Activated CD8-positive, alpha-beta memory T cell treated with anti-CD3 and anti-CD28 coated beads, Interleukin-2, amount 50 U/mL, for 4 hours (primary cell): ENCODE measurements around the gene SLC19A1.

Experiments
- DNase-seq: peaks from one replicate; pipeline ENCODE4 v3.0.0-alpha.2; 2020

SLC19A1 gene

DNA sequence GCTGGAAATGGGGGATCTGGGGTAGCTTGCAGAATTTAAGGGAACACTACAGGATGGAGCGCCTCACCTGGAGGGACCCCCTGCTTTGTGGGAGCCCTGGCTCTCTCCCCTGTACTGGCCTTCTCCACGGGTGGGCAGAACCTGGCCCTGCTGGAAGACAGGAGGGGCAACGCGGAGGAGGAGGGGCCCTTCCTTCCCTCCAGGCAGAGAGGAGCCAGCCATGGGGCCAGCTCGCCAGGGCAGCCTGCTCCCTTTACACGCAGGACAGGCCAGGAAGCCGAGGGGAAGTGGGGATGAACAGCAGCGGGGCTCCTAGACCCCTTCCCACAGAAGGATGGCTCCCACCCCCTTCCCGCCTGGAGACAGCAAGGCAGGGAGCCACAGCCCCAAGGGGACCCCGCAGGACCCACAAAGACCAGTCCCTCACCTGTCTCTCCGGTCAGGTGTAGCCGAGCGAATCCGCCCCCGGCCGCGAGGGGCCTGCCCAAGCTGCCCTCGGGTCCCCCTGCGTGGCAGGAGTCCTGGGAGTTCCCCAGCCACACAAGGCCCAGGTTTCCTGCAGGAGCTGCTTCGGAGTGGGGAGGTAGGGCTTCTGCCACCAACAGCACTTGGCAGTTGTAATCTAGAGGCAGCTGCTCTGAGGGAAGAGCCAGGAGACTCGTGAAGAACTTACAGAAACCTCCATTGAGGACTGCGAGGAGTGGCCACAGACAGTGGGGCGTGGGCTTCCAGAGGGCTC, 1.6 kb upstream of the SLC19A1 start:
- DNase-seq = no peak

DNA sequence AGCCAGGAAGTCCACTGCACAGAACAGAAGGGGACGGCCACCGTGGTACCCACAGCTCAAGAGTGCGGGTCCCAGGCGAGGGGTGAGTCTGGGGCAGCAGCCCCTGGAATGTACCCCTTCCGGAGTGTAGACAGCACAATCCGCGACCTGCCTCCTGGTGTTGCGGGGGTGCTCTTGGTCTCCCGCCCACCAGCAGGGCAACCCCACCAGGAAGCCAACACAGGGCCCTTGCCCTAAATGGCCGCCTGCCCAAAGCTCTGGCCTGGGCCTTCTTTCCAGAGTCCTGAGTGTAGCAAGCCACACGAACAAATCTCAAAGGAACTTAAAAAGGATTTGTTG, 1.1 kb upstream of the SLC19A1 start:
- DNase-seq = no peak

DNA sequence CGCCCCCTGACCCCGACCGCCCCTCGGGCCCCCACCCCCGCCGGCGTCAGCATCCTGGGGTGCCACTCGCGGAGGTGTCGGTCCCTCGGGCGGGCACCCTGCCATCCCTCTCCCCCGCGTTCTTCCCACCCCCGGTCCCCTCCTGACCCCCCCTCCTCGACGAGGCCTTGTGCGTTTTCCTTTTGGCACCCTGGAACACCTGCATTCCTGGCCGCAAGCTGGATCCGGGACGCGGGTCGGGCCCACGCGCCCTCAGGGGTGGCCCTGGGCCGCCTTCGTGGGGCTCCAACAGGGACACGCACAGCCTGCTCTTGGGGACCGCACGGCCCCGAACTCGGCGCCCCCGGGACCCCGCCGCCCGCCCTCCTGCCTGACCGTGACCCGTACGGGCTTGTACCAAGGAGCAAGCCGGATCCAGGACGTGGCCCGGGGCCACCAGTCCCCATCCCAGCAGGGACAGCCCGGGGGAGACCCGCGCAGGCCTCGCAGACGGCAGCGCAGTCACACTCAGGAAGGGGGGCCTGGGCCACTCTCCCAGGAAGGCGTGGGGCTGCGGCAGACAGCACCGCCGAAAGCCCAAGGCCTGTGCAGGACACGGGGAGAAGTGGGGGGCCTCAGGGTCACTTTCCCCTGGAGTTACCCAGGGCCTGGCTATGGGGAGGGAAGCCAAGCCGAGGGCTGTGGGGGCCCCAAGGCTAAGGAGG, 579 bp upstream of the SLC19A1 start:
- DNase-seq = no peak

DNA sequence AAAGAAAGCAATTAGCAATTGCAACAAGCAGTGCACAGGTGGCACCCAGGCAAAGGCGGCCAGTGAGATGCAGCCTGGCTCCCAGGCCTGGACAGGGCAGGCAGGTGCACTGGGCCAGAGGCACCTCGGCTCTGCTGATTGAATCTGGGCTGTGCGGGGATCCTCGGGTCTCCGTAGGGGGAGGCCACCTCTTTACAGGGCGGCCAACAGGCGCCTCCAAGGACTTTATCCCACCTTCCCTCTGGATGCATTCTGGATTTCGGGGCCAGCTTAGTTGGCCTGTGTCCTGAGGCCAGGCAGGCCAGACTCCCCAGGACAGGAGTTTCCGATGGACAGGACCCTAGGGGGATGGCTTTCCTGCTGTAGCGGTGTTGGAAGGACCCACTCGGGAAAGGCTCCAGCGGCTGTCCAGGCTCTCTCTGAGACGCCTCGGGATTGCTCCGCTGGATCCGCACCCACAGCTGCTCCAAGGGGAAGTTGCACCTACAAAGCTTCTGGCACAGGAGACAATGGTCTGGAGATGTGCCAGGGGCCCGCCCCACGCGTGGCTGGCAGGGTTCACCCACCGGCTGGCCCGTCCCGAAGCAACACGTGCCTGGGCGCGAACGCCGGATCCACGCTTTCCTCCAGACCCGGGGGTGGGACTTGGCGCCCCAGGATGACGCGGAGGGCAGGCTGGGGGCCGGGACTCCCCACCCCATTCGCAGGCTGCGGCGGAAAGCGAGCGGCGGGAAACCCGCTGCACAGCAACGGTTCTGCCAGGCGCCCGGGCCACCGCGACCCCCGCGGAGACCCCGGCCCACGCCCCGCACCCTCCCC, 810 bp downstream of the SLC19A1 start:
- peak; percentile 80 for DNase-seq

DNA sequence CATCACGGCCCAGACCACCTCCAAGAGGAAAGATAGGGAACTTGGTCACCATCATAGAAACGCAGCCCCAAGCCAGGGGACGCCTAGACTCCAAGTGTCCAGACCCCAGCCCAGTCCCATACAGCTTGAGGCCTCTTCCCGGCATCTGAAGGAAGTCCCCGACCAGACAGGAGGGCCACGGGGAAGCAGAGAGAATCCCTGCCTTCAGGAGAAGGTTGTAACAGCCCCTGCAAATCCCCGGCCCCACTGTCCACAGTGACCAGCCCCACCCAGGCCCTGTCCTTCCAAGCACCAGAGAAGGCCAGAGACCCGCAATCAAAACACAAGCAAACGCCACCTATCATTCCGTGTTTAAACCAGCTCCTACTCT, 1.7 kb downstream of the SLC19A1 start:
- DNase-seq = no peak

DNA sequence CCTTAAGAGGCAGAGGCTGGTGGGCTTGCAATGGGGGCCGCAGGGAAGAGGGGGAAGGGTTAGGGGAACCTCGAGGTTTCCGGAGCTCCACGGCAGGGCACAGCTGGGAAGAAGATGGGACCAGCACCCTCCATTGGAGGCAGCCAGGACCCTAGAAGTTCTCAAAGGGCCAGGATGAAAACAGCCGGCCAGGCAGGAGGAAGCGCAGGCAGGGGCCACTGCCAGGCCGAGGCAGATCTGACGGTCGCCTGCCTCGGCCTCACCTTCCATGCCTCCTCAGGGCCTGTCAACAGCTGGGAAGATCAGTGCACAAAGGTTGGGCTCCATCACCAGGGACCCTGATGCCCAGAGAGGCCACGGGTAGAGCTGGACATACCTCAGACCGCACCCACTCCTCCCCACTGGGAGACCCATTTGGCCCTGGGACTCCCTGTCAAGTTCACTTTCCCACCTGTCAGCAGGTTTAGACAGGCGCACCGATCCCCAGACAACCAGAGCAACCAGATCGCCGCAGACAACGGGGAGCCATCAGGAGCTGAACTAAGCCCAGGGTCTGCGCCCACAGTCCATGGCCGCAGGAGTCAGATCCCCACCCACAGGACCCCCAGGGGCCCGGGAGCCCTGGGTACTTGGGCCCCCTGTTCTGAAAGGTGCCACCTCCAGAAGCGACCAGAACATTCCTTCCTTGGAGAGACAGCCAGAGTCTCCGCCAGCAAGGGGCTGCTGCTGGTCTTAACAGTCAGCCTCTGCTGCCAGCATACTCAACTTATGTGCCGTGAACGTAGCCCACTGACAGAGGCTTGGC, 2.2 kb downstream of the SLC19A1 start:
- DNase-seq = no peak

DNA sequence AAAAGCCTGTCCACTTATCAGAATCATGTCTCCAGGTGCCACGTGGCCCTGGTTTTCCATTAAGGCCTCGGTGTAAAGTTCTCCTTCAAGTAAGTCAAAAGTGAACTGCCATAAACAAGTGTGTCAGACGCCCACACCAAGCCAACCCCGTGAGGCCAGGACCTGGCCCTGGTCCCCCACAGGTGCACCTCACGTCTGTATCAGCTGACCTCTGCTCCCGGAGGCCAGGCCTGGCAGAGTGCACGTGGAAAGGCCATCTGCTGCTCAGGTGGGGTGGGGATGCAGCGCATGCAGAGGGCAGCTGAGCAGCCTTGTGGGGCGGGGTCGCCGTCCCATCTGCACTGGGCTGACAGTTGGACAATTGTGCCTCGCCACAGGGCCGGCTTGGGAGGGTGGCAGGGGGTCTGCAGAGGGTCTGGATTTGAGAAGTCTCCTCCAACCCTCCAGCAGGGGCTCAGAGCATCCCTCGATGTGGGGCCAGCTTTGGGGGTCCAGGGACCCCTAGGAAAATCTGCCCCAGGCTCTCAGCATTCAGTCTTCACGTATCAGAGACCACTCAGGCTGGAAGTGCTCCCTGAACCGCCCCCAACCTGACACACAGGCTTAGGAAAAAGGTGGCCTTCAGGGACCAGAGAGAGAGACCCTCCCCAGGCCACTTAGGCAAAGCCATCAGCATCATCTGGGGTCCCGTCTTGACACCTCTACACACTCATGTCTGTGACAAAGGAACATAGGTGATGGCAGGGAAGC, 3.0 kb downstream of the SLC19A1 start:
- no peak for DNase-seq

DNA sequence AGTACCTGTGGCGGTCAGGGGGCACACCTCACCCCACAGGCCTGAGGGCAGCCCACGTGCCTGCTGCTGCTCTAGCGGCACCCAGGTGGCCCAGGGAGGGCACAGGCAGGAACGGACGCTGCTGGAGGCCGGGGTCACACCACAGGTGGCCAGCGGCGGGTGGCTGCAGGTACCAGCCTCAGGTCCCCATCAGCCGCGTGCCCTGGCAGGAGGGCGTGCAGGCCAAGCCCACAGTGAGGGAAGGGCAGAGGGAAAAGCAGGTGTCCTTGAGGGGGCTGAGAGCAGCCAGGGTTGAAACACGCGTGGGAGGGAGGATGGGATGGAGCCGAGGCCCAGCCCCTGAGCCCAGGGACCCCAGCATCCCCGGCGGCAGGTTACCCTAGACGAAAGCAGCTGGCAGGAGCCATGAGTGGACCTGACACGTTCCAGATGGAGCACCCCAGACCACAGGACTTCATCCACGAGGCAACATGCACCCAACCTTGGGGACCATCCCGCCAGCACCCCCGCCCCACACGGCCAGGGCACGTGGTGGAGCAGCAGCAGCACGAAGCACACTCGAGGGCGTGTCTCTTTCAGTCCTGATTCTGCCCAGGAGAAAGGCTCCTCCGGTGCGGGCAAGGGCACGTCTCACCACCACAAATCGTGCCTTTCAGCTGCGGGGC, 3.7 kb downstream of the SLC19A1 start:
- peak; percentile 14 for DNase-seq

DNA sequence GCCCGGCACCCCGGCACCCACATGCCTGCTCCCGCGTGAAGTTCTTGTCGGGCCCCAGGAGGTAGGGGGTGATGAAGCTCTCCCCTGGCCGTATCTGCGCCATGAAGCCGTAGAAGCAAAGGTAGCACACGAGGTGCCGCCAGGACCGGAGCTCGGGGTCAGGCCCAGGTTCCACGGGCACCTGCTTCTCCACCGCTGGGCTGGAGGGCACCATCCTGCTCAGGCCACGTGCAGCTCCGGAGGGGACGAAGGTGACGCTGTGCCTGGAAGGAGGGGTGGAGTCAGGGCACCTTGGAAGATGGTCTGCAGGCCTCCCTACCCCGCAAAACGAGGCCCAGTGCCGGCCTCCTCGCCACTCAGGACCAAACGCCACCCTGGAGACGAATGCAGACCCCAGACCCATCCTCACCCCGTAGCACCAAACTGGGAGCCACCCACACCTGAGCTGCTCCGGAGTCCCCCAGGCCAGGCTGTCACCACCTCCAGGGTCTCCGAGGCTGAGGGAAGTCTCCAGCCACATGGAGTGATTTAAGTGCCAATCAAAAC, 4.4 kb downstream of the SLC19A1 start:
- peak; percentile 12 for DNase-seq

DNA sequence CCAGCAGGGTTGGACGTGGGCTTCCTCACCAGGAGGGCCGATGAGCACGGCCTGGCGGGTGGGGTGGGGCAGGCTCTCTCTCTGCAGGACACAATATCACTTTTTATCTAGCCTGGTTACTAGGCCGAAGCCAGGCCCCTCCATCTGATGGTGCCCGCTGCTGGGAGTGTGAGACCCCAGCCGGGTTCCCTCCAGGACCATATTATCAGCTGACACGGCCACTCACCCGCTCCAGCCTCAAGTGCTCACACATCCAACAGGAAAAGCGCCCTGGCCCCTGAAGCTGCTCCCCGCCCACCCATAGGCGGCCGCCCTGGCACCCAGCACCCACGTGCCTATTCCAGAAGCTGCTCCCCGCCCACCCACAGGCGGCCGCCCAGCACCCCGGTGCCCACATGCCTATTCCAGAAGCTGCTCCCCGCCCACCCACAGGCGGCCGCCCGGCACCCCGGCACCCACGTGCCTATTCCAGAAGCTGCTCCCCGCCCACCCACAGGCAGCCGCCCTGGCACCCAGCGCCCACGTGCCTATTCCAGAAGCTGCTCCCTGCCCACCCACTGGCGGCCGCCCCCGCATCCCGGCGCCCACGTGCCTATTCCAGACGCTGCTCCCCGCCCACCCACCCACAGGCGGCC, 5.0 kb downstream of the SLC19A1 start:
- peak; percentile 11 for DNase-seq

DNA sequence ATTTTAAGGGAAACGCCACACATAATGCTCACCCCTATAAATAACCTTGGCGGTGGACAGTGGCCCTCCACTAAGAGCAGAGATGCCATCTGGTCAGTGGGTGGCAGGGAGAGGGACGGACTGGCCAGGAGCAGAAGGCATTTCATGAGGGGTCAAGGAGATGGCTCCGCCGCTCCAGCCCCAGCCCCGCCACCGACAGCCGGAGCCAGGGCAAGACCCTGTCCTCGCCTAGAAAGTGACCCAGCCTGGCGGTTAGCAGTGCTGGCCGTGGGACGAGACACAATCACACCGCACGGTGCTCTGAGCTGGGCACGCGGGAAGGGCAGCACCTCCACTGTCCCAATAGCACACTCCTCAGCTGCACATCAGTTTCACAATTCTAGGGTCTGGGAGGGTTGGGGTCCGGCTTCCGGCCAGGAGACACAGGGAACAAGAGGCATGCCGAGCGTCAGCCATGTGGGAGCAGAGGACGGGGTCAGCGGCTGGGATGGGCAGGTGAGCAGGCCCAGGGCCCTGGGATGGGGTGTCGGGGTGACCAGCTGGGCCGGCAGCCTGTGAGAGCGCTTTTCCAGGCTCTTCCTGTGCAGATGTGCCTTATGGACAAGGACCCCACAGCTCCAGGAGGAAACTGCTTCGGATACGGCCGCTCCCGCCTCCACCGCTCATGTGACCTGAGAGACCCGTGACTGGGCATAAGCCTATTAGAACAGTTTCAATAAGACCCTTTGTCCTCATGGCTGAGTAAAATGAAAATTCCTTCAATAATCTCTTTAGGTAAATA, 5.7 kb downstream of the SLC19A1 start:
- peak; percentile 11 for DNase-seq

DNA sequence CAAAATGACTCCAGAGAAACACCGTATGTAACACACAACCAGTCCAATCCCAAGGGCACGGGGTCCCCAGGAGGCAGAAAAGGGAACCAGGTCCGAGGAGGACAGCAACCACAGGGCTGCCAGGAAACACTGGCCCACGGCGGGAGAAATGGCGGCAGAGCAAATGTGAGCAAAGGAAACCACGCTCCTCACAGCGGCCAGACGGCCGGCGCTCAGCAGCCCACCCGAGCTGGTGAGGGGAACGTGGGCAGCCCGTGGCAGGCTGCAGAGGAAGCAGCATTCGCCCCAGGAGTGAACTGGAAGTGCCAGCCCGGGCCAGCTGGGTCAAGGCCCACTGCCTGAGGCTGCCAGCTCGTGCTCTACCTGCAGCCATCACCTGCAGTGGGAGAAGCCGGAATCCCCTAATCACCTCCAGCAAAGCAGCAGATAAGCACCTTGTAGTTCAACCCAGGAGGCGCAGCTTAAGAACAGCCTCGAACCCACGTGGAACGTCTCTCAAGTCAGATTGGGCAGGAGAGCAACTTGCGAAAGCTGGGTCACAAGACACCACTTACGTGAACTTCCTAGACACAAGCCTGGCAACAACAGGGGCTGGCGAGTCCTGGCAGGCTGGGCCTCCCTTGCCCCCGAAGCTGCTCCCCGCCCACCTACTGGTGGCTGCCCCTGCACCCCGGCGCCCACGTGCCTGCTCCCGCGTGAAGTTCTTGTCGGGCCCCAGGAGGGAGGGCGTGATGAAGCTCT, 6.7 kb downstream of the SLC19A1 start:
- peak; percentile 12 for DNase-seq

DNA sequence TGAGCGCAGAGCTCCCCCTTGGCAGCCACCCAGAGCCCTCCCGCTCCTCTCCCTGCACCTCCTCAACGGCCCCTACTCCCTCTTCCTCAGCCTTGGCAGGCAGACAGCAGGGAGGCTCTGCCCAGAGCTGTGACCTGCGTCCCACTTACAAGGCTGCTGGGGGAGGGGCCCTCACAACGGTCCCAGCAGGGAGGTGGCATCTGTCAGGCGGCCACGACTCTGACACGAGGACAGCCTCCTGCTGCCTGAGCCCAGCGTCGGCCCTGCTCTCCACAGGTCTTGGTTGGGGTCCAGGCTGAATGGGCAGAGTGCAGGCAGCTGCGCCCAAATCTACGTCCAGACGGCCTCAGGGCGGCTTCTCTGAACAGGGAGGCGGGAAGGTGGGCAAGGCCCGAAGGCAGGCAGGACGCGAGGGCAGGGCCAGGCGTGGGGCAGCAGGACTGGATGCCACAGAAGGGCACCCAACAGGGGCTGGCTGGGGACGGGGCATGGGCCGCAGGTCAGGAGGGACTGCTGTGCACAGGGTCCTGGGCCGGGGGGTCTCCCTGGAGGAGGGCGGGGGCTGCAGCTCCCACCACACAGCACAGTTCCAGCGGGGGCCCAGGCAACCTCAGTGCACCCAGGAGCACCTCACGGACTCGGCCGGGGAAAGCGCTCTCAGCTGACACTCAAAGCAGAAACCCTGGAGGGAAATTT, 7.5 kb downstream of the SLC19A1 start:
- peak; percentile 13 for DNase-seq

DNA sequence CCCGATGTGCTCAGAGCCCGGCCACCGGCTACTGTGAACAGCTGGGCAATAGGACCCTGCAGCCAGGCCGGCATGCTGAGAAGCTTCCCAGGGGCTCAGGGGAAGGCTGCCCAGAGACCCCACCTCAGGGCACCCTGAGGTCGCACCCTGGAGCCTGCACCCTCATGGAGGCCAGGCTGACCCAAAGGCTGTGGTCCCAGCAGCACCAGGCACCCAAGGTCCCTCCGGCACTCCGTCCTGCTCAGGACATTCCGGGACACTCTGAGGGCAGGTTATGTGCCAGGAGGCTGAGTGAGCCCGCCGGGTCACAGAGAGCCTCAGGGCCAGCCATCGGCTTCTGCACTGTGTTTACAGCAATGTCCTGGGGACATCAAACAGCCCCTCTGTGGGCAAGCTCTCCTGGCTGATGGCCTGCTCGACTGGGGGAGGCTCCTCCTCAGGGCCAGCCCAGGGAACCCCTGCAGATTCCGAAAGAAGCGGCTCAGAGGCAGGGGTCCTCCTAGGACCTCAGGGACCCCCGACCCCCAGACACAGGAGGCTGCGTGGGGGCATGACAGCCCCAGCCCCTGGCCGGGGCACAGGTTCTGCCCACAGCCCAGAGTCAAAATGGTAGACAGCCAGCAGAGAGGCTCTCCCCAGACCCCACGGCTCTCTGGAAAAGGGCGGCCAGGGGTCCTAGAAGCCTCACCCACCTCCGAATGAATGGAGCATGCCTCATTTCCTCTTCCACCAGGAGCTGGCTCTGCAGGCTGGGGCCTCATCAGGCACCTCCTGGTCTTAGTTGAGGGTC, 8.2 kb downstream of the SLC19A1 start:
- DNase-seq = peak; percentile 10

DNA sequence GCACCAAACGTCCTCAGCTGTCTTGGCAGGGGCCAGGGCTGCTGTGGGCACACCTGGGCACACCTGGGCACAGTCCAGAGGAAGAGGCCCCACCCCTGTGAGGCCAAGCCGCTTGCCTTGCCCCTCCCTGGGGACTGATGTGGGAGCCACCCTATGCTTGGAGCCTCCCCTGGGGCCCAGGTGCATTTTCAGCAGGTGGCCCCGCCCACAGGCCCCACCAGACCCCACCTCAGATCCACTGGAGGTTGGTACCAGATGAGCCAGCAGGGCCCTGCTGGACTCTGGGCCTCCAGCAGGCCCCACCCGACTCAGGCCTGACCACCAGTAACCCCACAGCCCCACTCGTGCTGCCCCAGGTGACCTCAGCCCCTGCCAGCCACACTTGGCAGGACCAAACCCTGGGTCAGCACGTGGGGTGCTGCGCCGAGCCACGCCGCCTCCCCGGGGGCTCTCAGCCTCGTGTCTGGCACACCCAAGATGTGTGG, 8.8 kb downstream of the SLC19A1 start:
- peak; percentile 8 for DNase-seq

DNA sequence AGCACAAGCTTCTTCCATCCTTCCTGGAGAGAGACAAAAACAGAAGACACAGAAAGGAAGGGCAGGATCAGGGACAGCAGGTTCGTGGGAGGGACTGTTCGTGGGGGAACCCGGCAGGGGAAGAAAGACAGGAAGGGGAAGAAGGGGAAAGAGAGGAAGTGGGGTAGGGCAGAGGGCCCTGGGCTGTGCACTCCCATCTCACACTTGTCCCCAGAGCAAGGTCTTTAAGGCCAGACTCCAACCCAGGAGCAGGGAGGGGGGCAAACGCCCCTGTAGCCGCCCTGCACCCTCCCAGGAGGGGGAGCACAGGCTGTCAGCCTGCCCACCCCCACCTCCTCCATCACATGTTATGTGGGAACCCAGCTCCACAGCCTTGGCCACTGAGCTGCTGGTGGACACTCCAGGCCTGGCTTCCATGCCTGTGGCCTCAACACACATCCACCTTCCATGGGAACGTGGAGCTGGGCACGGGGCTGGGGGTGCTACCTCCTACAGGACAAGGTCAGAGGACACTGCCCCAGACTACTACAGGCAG, 9.3 kb downstream of the SLC19A1 start:
- DNase-seq = peak; percentile 12
